ENCODE data around the gene KNG1.
A peak's percentile ranks its signal among the peaks of the same experiment; 100 is the strongest.

The KNG1 gene

DNA sequence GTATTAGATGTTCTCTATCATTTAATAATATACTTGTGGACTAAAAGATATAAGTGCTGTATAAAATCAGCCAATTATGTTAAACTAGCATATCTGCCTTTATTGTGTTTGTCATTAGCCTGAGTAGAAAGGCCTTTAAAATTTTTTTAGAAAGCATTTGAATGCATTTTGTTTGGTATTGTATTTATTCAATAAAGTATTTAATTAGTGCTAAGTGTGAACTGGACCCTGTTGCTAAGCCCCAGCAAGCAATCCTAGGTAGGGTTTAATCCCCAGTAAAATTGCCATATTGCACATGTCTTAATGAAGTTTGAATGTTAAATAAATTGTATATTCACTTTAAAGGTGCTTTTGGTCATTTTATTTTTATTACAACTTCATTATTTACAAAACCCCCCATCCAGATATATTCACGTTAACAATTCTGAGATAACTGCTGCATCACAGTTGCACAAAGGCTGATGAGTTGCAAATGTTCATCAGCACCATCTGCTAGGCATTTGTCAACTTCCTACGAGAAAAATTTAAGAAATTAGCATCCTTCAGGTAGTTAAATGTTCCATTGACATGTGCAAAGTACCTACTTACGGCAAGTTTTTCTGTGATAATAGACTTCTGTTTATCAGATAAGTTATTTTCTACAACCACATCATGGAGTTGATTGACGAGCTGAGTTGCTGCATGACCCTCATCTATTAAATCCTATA, 72.5 kb downstream of the KNG1 start:
- CTCF ChIA-PET: interaction anchor here (1.0 kb wide), 1 partner anchor 32 kb away, joined by 4 read pairs; no protein-coding TSS in a partner anchor
- Mint-ChIP-seq H3K4me1 (peaks cover 46% of the 10 kb centered on the region), H3K9me3 (no peaks in the 10 kb centered on the region), H3K27me3 (no peaks in the 10 kb centered on the region), H3K27ac (peak overlapping the region; percentile 20), H3K4me3 (no peak overlapping the region), H3K36me3 (peaks cover 82% of the 10 kb centered on the region)
- no peak for DNase-seq

- no peak overlapping the region for H3K4me3 Mint-ChIP-seq
- H3K4me1 Mint-ChIP-seq: peaks cover 39% of the 10 kb centered on the region
- no peak for DNase-seq
- CTCF ChIA-PET: interaction anchor here (1.0 kb wide), 1 partner anchor 32 kb away, joined by 4 read pairs; no protein-coding TSS in a partner anchor
- no peaks in the 10 kb centered on the region for H3K27me3 Mint-ChIP-seq
- H3K9me3 Mint-ChIP-seq: no peaks in the 10 kb centered on the region
- H3K27ac Mint-ChIP-seq: peak overlapping the region; percentile 20
- peaks cover 79% of the 10 kb centered on the region for H3K36me3 Mint-ChIP-seq
These were observed 73.3 kb downstream of the KNG1 start for GRCh38 chr3:186790261-186790981.

Data from activated naive CD4-positive, alpha-beta T cell treated with anti-CD3 and anti-CD28 coated beads, Interleukin-2, amount 10 ng/mL, durations not matched to agents 7 days and 5 days (primary cell).